HUES48 (cell line): Measurements from ENCODE around the gene HIPK1.

Experiments
- H3K27ac ChIP-seq: one replicate; pipeline ENCODE4 v1.7.0; 2013; ENCODE audit warnings: low read depth, low read length, inconsistent platforms
- H3K27me3 ChIP-seq: 2 replicates; pipeline ENCODE4 v1.6.1; 2013; ENCODE audit warnings: mild to moderate bottlenecking, low read length; ENCODE audit not compliant: control insufficient read depth, insufficient read depth
- H3K36me3 ChIP-seq: 2 replicates; pipeline ENCODE4 v1.6.1; 2013; ENCODE audit warnings: low read length; ENCODE audit not compliant: control insufficient read depth, insufficient read depth
- H3K4me1 ChIP-seq: 2 replicates; pipeline ENCODE4 v1.6.1; 2013; ENCODE audit warnings: mild to moderate bottlenecking, low read length; ENCODE audit not compliant: control insufficient read depth, insufficient read depth
- H3K4me3 ChIP-seq: 2 replicates; pipeline ENCODE4 v1.5.1; 2013; ENCODE audit warnings: mild to moderate bottlenecking, low read depth, low read length
- H3K9ac ChIP-seq: 2 replicates; pipeline ENCODE4 v1.6.1; 2013; ENCODE audit warnings: mild to moderate bottlenecking, low read depth, low read length, moderate library complexity
- H3K9me3 ChIP-seq: 2 replicates; pipeline ENCODE4 v1.6.1; 2013; ENCODE audit warnings: low read length; ENCODE audit not compliant: control insufficient read depth, insufficient read depth

HIPK1 gene

GRCh38 chr1:113984710-113985109, 55.6 kb downstream of the HIPK1 start:
- Histone ChIP-seq H3K4me1 (peaks cover 27% of the 10 kb centered on the region), H3K27me3 (peaks cover 2% of the 10 kb centered on the region; the same call in 1 of the 2 replicates), H3K9me3 (peaks cover 7% of the 10 kb centered on the region; the same call in 1 of the 2 replicates), H3K27ac (no peak overlapping the region), H3K4me3 (no peak overlapping the region), H3K9ac (no peak overlapping the region), H3K36me3 (peaks cover 16% of the 10 kb centered on the region)

GRCh38 chr1:113986802-113987201, 57.7 kb downstream of the HIPK1 start:
- Histone ChIP-seq H3K27ac (no peak overlapping the region), H3K4me1 (peaks cover 10% of the 10 kb centered on the region), H3K36me3 (0 out of 2 replicates have a peak, but pooled peaks cover 1% of the 10 kb centered on the region), H3K27me3 (peaks cover 10% of the 10 kb centered on the region; the same call in 1 of the 2 replicates), H3K4me3 (no peak overlapping the region), H3K9ac (no peak overlapping the region), H3K9me3 (peaks cover 7% of the 10 kb centered on the region; the same call in 1 of the 2 replicates)

- H3K36me3 ChIP-seq = no peaks in the 10 kb centered on the region
- peaks cover 7% of the 10 kb centered on the region; the same call in 1 of the 2 replicates for H3K9me3 ChIP-seq
- H3K9ac ChIP-seq = no peak overlapping the region
- H3K27me3 ChIP-seq = peaks cover 10% of the 10 kb centered on the region; the same call in 1 of the 2 replicates
- no peak overlapping the region for H3K4me3 ChIP-seq
- H3K4me1 ChIP-seq = peaks cover 6% of the 10 kb centered on the region
- no peak overlapping the region for H3K27ac ChIP-seq
Measured at GRCh38 chr1:113987259-113987658, 58.1 kb downstream of the HIPK1 start.

- H3K27ac ChIP-seq = no peak overlapping the region
- H3K36me3 ChIP-seq = no peaks in the 10 kb centered on the region
- no peak overlapping the region for H3K4me3 ChIP-seq
- peaks cover 10% of the 10 kb centered on the region; the same call in 1 of the 2 replicates for H3K27me3 ChIP-seq
- H3K4me1 ChIP-seq = no peaks in the 10 kb centered on the region
- H3K9ac ChIP-seq = no peak overlapping the region
- peaks cover 11% of the 10 kb centered on the region for H3K9me3 ChIP-seq
Measured at GRCh38 chr1:113990530-113990929, 61.4 kb downstream of the HIPK1 start.

GRCh38 chr1:113990961-113991360, 61.8 kb downstream of the HIPK1 start:
- peaks cover 10% of the 10 kb centered on the region; the same call in 1 of the 2 replicates for H3K27me3 ChIP-seq

GRCh38 chr1:113991467-113991997, 62.4 kb downstream of the HIPK1 start:
- Histone ChIP-seq H3K27ac (no peak overlapping the region), H3K9me3 (peaks cover 12% of the 10 kb centered on the region), H3K27me3 (peaks cover 10% of the 10 kb centered on the region; the same call in 1 of the 2 replicates), H3K9ac (no peak overlapping the region), H3K4me1 (no peaks in the 10 kb centered on the region), H3K36me3 (no peaks in the 10 kb centered on the region), H3K4me3 (no peak overlapping the region)

More at GRCh38 chr1:113990961-113991360, 61.8 kb downstream of the HIPK1 start:
- H3K4me3 ChIP-seq = no peak overlapping the region
- H3K36me3 ChIP-seq = no peaks in the 10 kb centered on the region
- peaks cover 13% of the 10 kb centered on the region for H3K9me3 ChIP-seq
- H3K4me1 ChIP-seq = no peaks in the 10 kb centered on the region
- H3K27ac ChIP-seq = no peak overlapping the region
- H3K9ac ChIP-seq = no peak overlapping the region

- Histone ChIP-seq H3K27me3 (peaks cover 10% of the 10 kb centered on the region; the same call in 1 of the 2 replicates), H3K9me3 (peaks cover 12% of the 10 kb centered on the region), H3K36me3 (no peaks in the 10 kb centered on the region), H3K9ac (no peak overlapping the region), H3K27ac (no peak overlapping the region), H3K4me1 (no peaks in the 10 kb centered on the region), H3K4me3 (no peak overlapping the region)
Measured at GRCh38 chr1:113993072-113993471, 63.9 kb downstream of the HIPK1 start.

GRCh38 chr1:113993766-113994165, 64.6 kb downstream of the HIPK1 start:
- no peak overlapping the region for H3K4me3 ChIP-seq
- H3K36me3 ChIP-seq = no peaks in the 10 kb centered on the region
- H3K27me3 ChIP-seq = peaks cover 10% of the 10 kb centered on the region; the same call in 1 of the 2 replicates
- H3K4me1 ChIP-seq = no peaks in the 10 kb centered on the region
- H3K9me3 ChIP-seq = peaks cover 12% of the 10 kb centered on the region
- no peak overlapping the region for H3K27ac ChIP-seq
- H3K9ac ChIP-seq = no peak overlapping the region

- H3K9ac ChIP-seq = no peak overlapping the region
- H3K27ac ChIP-seq = no peak overlapping the region
- no peaks in the 10 kb centered on the region for H3K36me3 ChIP-seq
- H3K9me3 ChIP-seq = peaks cover 12% of the 10 kb centered on the region
- no peak overlapping the region for H3K4me3 ChIP-seq
- H3K27me3 ChIP-seq = peaks cover 3% of the 10 kb centered on the region; the same call in 1 of the 2 replicates
- H3K4me1 ChIP-seq = peaks cover 6% of the 10 kb centered on the region
Measured at GRCh38 chr1:113995382-113995781, 66.3 kb downstream of the HIPK1 start.

- no peak overlapping the region for H3K27ac ChIP-seq
- H3K9me3 ChIP-seq = peaks cover 12% of the 10 kb centered on the region
- peaks cover 19% of the 10 kb centered on the region for H3K4me1 ChIP-seq
- no peak overlapping the region for H3K9ac ChIP-seq
- no peaks in the 10 kb centered on the region for H3K36me3 ChIP-seq
- H3K4me3 ChIP-seq = no peak overlapping the region
- peaks cover 5% of the 10 kb centered on the region; the same call in 1 of the 2 replicates for H3K27me3 ChIP-seq
Measured at GRCh38 chr1:113998361-113998760, 69.2 kb downstream of the HIPK1 start.

GRCh38 chr1:113999233-113999632, 70.1 kb downstream of the HIPK1 start:
- peaks cover 5% of the 10 kb centered on the region; the same call in 1 of the 2 replicates for H3K27me3 ChIP-seq
- no peak overlapping the region for H3K9ac ChIP-seq
- no peak overlapping the region for H3K4me3 ChIP-seq
- peaks cover 12% of the 10 kb centered on the region for H3K9me3 ChIP-seq
- no peak overlapping the region for H3K27ac ChIP-seq
- H3K36me3 ChIP-seq = no peaks in the 10 kb centered on the region
- H3K4me1 ChIP-seq = peaks cover 19% of the 10 kb centered on the region
